OCI-LY7 (cell line): ENCODE data around the gene GBGT1.

Experiments
- CTCF ChIP-seq: fragments of 200-600 bp; sonication (generic); conservative IDR thresholded peaks from 2 replicates; pipeline ENCODE4 v1.5.1; 2014; ENCODE audit warnings: mild to moderate bottlenecking, antibody characterized with exemption, low read length, moderate library complexity, mixed read lengths
- EZH2phosphoT487 ChIP-seq: fragments of 200-600 bp; sonication (generic); IDR thresholded peaks from 2 replicates; pipeline ENCODE4 v1.6.1; 2018; ENCODE audit warnings: low read depth, borderline replicate concordance, mild to moderate bottlenecking, mixed run types, antibody characterized with exemption, low read length, moderate library complexity, mixed read lengths

GRCh38 chr9:133189826-133190225 is 26.1 kb upstream of the GBGT1 start:
- TF ChIP-seq EZH2phosphoT487 (no peak), CTCF (no peak)
